ENCODE results near the gene PLK5. TPM values are rescaled to one million over a fixed set of nuclear protein-coding genes. Genes with fewer than 3 reads are reported as not detected.
A peak's percentile ranks its signal among the peaks of the same experiment; 100 is the strongest.

The PLK5 gene
- total RNA-seq, 4 donors from 2014 or later, result not detected

- intact Hi-C loops (cut with DNase I; ENCODE audit: low total_unique reads) (no loop called here), in situ Hi-C loops (cut with MboI; ENCODE audit: low pct_ligation_motif_present in 1 of 4, low pct_unique_long_range_greater_than_20kb in 1 of 4, low sequenced_read_pairs in 3 of 4) (no loop called here)
- Histone ChIP-seq H3K9me3 (no peaks in the 10 kb centered on the region), H3K27me3 (peaks cover 47% of the 10 kb centered on the region), H3K4me1 (peaks cover 0 to 24% (median 11%) of the 10 kb centered on the region in 4 donors), H3K27ac (peak within 1 kb of the TSS; percentile 77 to 82 (median 80)), H3K36me3 (no peaks in the 10 kb centered on the region), H3K4me3 (peak within 1 kb of the TSS; percentile 38 to 66 (median 52))
- TF ChIP-seq EP300 (IDR thresholded peaks at IDR 0.05; ENCODE audit: low read depth), result no peak
- no peak for TF ChIP-seq CTCF (IDR thresholded peaks at IDR 0.05)
- peak in 1 of 3 donors; percentile 44 for TF ChIP-seq POLR2AphosphoS5 (IDR thresholded peaks at IDR 0.05)
- TF ChIP-seq POLR2A (IDR thresholded peaks at IDR 0.05), result no peak
- 1 to 17% methylated on average over 1 to 60 of the region's 78 CpGs for WGBS, 2 donors (ENCODE audit: low coverage in 1 of 2)
- peak; percentile 84 for DNase-seq
Measured at GRCh38 chr19:1512671-1513498, 11.0 kb upstream of the PLK5 start, which contains the start of gene ADAMTSL5. Gene ADAMTSL5 (minus strand): TSS chr19:1513019. CDS start chr19:1510943, 2,076 bp downstream.

GRCh38 chr19:1513499-1514294, 10.2 kb upstream of the PLK5 start:
- peak; percentile 69 for DNase-seq
- TF ChIP-seq EP300 (IDR thresholded peaks at IDR 0.05; ENCODE audit: low read depth) (no peak), POLR2A (IDR thresholded peaks at IDR 0.05) (no peak), POLR2AphosphoS5 (IDR thresholded peaks at IDR 0.05) (no peak), CTCF (IDR thresholded peaks at IDR 0.05) (peak; percentile 61 to 79 (median 71))
- Histone ChIP-seq H3K4me1 (peaks cover 0 to 18% (median 11%) of the 10 kb centered on the region in 4 donors), H3K27me3 (peaks cover 50% of the 10 kb centered on the region), H3K4me3 (peak overlapping the region; percentile 38 to 66 (median 52)), H3K27ac (peak overlapping the region; percentile 77 to 82 (median 80)), H3K9me3 (no peaks in the 10 kb centered on the region), H3K36me3 (no peaks in the 10 kb centered on the region)
- intact Hi-C loops (cut with DNase I; ENCODE audit: low total_unique reads), result no loop called here
- 6% methylated on average over 21 of the region's 52 CpGs; no CpG with 5 or more reads in 1 of the 2 donors for WGBS, 2 donors (ENCODE audit: low coverage in 1 of 2)
- in situ Hi-C loops (cut with MboI; ENCODE audit: low pct_ligation_motif_present in 1 of 4, low pct_unique_long_range_greater_than_20kb in 1 of 4, low sequenced_read_pairs in 3 of 4), result no loop called here

GRCh38 chr19:1514295-1514661, 9.6 kb upstream of the PLK5 start:
- Histone ChIP-seq H3K9me3 (no peaks in the 10 kb centered on the region), H3K4me1 (peaks cover 0 to 18% (median 11%) of the 10 kb centered on the region in 4 donors), H3K27me3 (peaks cover 50% of the 10 kb centered on the region), H3K27ac (no peak overlapping the region), H3K4me3 (no peak overlapping the region), H3K36me3 (no peaks in the 10 kb centered on the region)
- no peak for DNase-seq
- TF ChIP-seq CTCF (IDR thresholded peaks at IDR 0.05) (no peak), EP300 (IDR thresholded peaks at IDR 0.05; ENCODE audit: low read depth) (no peak), POLR2AphosphoS5 (IDR thresholded peaks at IDR 0.05) (no peak), POLR2A (IDR thresholded peaks at IDR 0.05) (no peak)
- in situ Hi-C loops (cut with MboI; ENCODE audit: low pct_ligation_motif_present in 1 of 4, low pct_unique_long_range_greater_than_20kb in 1 of 4, low sequenced_read_pairs in 3 of 4), result no loop called here
- 56% methylated on average over 9 of the region's 10 CpGs; no CpG with 5 or more reads in 1 of the 2 donors for WGBS, 2 donors (ENCODE audit: low coverage in 1 of 2)
- intact Hi-C loops (cut with DNase I; ENCODE audit: low total_unique reads), result no loop called here

Measured in transverse colon (tissue), 4 donors.